ENCODE data around the gene ABCF3. TPM values are rescaled to one million over a fixed set of nuclear protein-coding genes. Genes with fewer than 3 reads are reported as not detected.
A peak's percentile ranks its signal among the peaks of the same experiment; 100 is the strongest.

The ABCF3 gene
- total and polyA plus RNA-seq, 2 of the 13 experiments (the other 11 are each of a cell fraction or from before 2014, with no cell fraction given), result 38.8 to 46.5 TPM

- TF ChIP-seq TBL1XR1 (IDR thresholded peaks at IDR 0.05; ENCODE audit: borderline replicate concordance, low read length, partially characterized antibody) (peak; percentile 13), ZFP36L2 (CRISPR knock-in tag; IDR thresholded peaks at IDR 0.05) (no peak), ZNF354B (CRISPR knock-in tag; IDR thresholded peaks at IDR 0.05) (no peak), NR1H2 (CRISPR knock-in tag; IDR thresholded peaks at IDR 0.05; ENCODE audit: borderline replicate concordance, low read depth) (no peak), IRX3 (CRISPR knock-in tag; IDR thresholded peaks at IDR 0.05; ENCODE audit: borderline replicate concordance, low read depth) (peak; percentile 60; the same call in 1 of the 2 replicates), UBTF (CRISPR knock-in tag; IDR thresholded peaks at IDR 0.05) (peak; percentile 96), ZNF143 (CRISPR knock-in tag; IDR thresholded peaks at IDR 0.05) (peak; percentile 74), ATF3 (CRISPR knock-in tag; IDR thresholded peaks at IDR 0.05) (no peak; the same call in 1 of the 2 replicates), ZNF567 (CRISPR knock-in tag; IDR thresholded peaks at IDR 0.05; ENCODE audit: borderline replicate concordance) (peak; percentile 90; the same call in 1 of the 2 replicates), ZNF232 (CRISPR knock-in tag; IDR thresholded peaks at IDR 0.05; ENCODE audit: borderline replicate concordance) (peak; percentile 77; the same call in 1 of the 2 replicates), NFYB (CRISPR knock-in tag; IDR thresholded peaks at IDR 0.05) (no peak), NCOA2 (CRISPR knock-in tag; IDR thresholded peaks at IDR 0.05) (peak; percentile 86), REPIN1 (CRISPR knock-in tag; IDR thresholded peaks at IDR 0.05; ENCODE audit: borderline replicate concordance, low read depth) (peak; percentile 95; the same call in 1 of the 2 replicates), ZNF224 (CRISPR knock-in tag; IDR thresholded peaks at IDR 0.05) (no peak; the same call in 1 of the 2 replicates)
- TF ChIP-seq, protein P1, sequence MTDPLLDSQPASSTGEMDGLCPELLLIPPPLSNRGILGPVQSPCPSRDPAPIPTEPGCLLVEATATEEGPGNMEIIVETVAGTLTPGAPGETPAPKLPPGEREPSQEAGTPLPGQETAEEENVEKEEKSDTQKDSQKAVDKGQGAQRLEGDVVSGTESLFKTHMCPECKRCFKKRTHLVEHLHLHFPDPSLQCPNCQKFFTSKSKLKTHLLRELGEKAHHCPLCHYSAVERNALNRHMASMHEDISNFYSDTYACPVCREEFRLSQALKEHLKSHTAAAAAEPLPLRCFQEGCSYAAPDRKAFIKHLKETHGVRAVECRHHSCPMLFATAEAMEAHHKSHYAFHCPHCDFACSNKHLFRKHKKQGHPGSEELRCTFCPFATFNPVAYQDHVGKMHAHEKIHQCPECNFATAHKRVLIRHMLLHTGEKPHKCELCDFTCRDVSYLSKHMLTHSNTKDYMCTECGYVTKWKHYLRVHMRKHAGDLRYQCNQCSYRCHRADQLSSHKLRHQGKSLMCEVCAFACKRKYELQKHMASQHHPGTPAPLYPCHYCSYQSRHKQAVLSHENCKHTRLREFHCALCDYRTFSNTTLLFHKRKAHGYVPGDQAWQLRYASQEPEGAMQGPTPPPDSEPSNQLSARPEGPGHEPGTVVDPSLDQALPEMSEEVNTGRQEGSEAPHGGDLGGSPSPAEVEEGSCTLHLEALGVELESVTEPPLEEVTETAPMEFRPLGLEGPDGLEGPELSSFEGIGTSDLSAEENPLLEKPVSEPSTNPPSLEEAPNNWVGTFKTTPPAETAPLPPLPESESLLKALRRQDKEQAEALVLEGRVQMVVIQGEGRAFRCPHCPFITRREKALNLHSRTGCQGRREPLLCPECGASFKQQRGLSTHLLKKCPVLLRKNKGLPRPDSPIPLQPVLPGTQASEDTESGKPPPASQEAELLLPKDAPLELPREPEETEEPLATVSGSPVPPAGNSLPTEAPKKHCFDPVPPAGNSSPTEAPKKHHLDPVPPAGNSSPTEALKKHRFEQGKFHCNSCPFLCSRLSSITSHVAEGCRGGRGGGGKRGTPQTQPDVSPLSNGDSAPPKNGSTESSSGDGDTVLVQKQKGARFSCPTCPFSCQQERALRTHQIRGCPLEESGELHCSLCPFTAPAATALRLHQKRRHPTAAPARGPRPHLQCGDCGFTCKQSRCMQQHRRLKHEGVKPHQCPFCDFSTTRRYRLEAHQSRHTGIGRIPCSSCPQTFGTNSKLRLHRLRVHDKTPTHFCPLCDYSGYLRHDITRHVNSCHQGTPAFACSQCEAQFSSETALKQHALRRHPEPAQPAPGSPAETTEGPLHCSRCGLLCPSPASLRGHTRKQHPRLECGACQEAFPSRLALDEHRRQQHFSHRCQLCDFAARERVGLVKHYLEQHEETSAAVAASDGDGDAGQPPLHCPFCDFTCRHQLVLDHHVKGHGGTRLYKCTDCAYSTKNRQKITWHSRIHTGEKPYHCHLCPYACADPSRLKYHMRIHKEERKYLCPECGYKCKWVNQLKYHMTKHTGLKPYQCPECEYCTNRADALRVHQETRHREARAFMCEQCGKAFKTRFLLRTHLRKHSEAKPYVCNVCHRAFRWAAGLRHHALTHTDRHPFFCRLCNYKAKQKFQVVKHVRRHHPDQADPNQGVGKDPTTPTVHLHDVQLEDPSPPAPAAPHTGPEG (CRISPR knock-in tag; IDR thresholded peaks at IDR 0.05), result peak; percentile 90
- TF ChIP-seq, protein P2, sequence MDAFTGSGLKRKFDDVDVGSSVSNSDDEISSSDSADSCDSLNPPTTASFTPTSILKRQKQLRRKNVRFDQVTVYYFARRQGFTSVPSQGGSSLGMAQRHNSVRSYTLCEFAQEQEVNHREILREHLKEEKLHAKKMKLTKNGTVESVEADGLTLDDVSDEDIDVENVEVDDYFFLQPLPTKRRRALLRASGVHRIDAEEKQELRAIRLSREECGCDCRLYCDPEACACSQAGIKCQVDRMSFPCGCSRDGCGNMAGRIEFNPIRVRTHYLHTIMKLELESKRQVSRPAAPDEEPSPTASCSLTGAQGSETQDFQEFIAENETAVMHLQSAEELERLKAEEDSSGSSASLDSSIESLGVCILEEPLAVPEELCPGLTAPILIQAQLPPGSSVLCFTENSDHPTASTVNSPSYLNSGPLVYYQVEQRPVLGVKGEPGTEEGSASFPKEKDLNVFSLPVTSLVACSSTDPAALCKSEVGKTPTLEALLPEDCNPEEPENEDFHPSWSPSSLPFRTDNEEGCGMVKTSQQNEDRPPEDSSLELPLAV (CRISPR knock-in tag; conservative IDR thresholded peaks at IDR 0.05; ENCODE audit: low read depth), result peak; percentile 15; the same call in 1 of the 2 replicates
These were observed 55.7 kb downstream of the ABCF3 start (continued) for GRCh38 chr3:184241447-184242296.

All from HepG2 (cell line).